Activated CD8-positive, alpha-beta T cell treated with anti-CD3 and anti-CD28 coated beads for 36 hours (primary cell): ENCODE measurements around the gene PARD3. TPM values are rescaled to one million over a fixed set of nuclear protein-coding genes. Genes with fewer than 3 reads are reported as not detected.

ENCODE experiments used
- ATAC-seq: fragments of 200-7000 bp; cut with Tn5 transposase; one replicate; pipeline ENCODE4 v1.10.0; 2021; ENCODE audit warnings: mild to moderate bottlenecking, moderate library complexity
- CTCF ChIA-PET: fragments of 350-600 bp; sonication (Branson Sonifier 250); formaldehyde crosslinking; loops from one replicate; lab custom pipeline; 2021; ENCODE audit warnings: antibody characterized with exemption; lab: Charles Lee
- POLR2A ChIA-PET: fragments of 350-600 bp; sonication (Branson Sonifier 250); formaldehyde crosslinking; loops from one replicate; lab custom pipeline; 2021; ENCODE audit warnings: antibody characterized with exemption; lab: Charles Lee
- DNase-seq: peaks from one replicate; pipeline ENCODE4 v3.0.0-alpha.2; 2020
- H3K27ac Mint-ChIP-seq: one replicate; pipeline ENCODE4 v1.8.0; 2021; ENCODE audit warnings: mild to moderate bottlenecking, mixed read lengths
- H3K27me3 Mint-ChIP-seq: one replicate; pipeline ENCODE4 v1.8.0; 2021; ENCODE audit warnings: mixed read lengths
- H3K36me3 Mint-ChIP-seq: one replicate; pipeline ENCODE4 v1.8.0; 2021; ENCODE audit warnings: low read depth, mixed read lengths
- H3K4me1 Mint-ChIP-seq: one replicate; pipeline ENCODE4 v1.8.0; 2021; ENCODE audit warnings: low read depth, mixed read lengths
- H3K4me3 Mint-ChIP-seq: one replicate; pipeline ENCODE4 v1.8.0; 2021; ENCODE audit warnings: mild to moderate bottlenecking, moderate library complexity, mixed read lengths
- H3K9me3 Mint-ChIP-seq: one replicate; pipeline ENCODE4 v1.8.0; 2021; ENCODE audit warnings: mixed read lengths
- CTCF ChIP-seq: fragments of 200-600 bp; IDR thresholded peaks from one replicate; pipeline ENCODE4 v1.8.0; 2022; ENCODE audit warnings: antibody characterized with exemption, mild to moderate bottlenecking
- intact Hi-C: fragments of 100-400 bp; cut with micrococcal nuclease; formaldehyde crosslinking; loops from one replicate; pipeline ENCODE4 v1.10.0; 2022
- total RNA-seq, 2 experiments: library from RNA; stranded (reverse); gene quantifications; one replicate each; pipeline ENCODE4 v1.2.3, GENCODE V29; 2021

The PARD3 gene
- total RNA-seq, 2 experiments from 2014 or later = 1.6 to 2.0 TPM

- ATAC-seq (no peak), DNase-seq (no peak)
- Mint-ChIP-seq H3K4me1 (peaks cover 10% of the 10 kb centered on the region), H3K4me3 (no peak overlapping the region), H3K27ac (no peak overlapping the region), H3K9me3 (no peaks in the 10 kb centered on the region), H3K27me3 (peaks cover 53% of the 10 kb centered on the region), H3K36me3 (no peaks in the 10 kb centered on the region)
- no peak for TF ChIP-seq CTCF
- intact Hi-C loops = loop anchor here (10.0 kb wide), 1 partner anchor 138 kb away; no protein-coding TSS in a partner anchor
- ChIA-PET POLR2A (no interaction called here), CTCF (no interaction called here)
Observed at GRCh38 chr10:34812771-34813170, 2.3 kb downstream of the PARD3 start.

GRCh38 chr10:34811968-34812514 lies 3.1 kb downstream of the PARD3 start:
- POLR2A ChIA-PET = no interaction called here
- H3K4me3 Mint-ChIP-seq = no peak overlapping the region
- no peaks in the 10 kb centered on the region for H3K36me3 Mint-ChIP-seq
- DNase-seq (no peak), ATAC-seq (no peak)
- peaks cover 46% of the 10 kb centered on the region for H3K27me3 Mint-ChIP-seq
- H3K27ac Mint-ChIP-seq = no peak overlapping the region
- no peak for TF ChIP-seq CTCF
- no peaks in the 10 kb centered on the region for H3K9me3 Mint-ChIP-seq
- CTCF ChIA-PET = no interaction called here
- H3K4me1 Mint-ChIP-seq = peaks cover 10% of the 10 kb centered on the region
- intact Hi-C loops = loop anchor here (10.0 kb wide), 1 partner anchor 137 kb away; no protein-coding TSS in a partner anchor

- H3K4me3 Mint-ChIP-seq = no peak overlapping the region
- intact Hi-C loops = loop anchor here (10.0 kb wide), 1 partner anchor 137 kb away; no protein-coding TSS in a partner anchor
- peaks cover 42% of the 10 kb centered on the region for H3K27me3 Mint-ChIP-seq
- ATAC-seq (no peak), DNase-seq (no peak)
- H3K27ac Mint-ChIP-seq = no peak overlapping the region
- peaks cover 10% of the 10 kb centered on the region for H3K4me1 Mint-ChIP-seq
- no peaks in the 10 kb centered on the region for H3K9me3 Mint-ChIP-seq
- CTCF ChIA-PET = no interaction called here
- POLR2A ChIA-PET = no interaction called here
- TF ChIP-seq CTCF = no peak
- no peaks in the 10 kb centered on the region for H3K36me3 Mint-ChIP-seq
Observed at GRCh38 chr10:34811126-34811967, 3.7 kb downstream of the PARD3 start.

- no peaks in the 10 kb centered on the region for H3K9me3 Mint-ChIP-seq
- no peaks in the 10 kb centered on the region for H3K36me3 Mint-ChIP-seq
- no peak overlapping the region for H3K27ac Mint-ChIP-seq
- ChIA-PET POLR2A (no interaction called here), CTCF (interaction anchor here (1.2 kb wide), 1 partner anchor 34 kb away, joined by 3 read pairs; no protein-coding TSS in a partner anchor)
- DNase-seq (no peak), ATAC-seq (no peak)
- no peak for TF ChIP-seq CTCF
- peaks cover 6% of the 10 kb centered on the region for H3K4me1 Mint-ChIP-seq
- intact Hi-C loops = loop anchor here (10.0 kb wide), 1 partner anchor 135 kb away; no protein-coding TSS in a partner anchor
- H3K4me3 Mint-ChIP-seq = no peak overlapping the region
- peaks cover 33% of the 10 kb centered on the region for H3K27me3 Mint-ChIP-seq
Observed at GRCh38 chr10:34809796-34810195, 5.3 kb downstream of the PARD3 start.
